ENCODE results near the gene WT1. TPM values are rescaled to one million over a fixed set of nuclear protein-coding genes. Genes with fewer than 3 reads are reported as not detected.
A peak's percentile ranks its signal among the peaks of the same experiment; 100 is the strongest.

The WT1 gene
- total and polyA plus RNA-seq, 2 of the 8 experiments (the other 6 are each of a cell fraction or from before 2014, with no cell fraction given): 0.05 to 0.17 TPM

GRCh38 chr11:32426819-32427615 lies 8.3 kb downstream of the WT1 start:
- POLR2A ChIA-PET (ENCODE audit: partially characterized antibody): interaction anchor here (1.4 to 4.6 kb wide), 2 partner anchors 10 to 12 kb away, joined by 3 to 17 read pairs; no protein-coding TSS in a partner anchor
- TF ChIP-seq POU5F1 (IDR thresholded peaks at IDR 0.05; ENCODE audit: low read depth, low read length): no peak
- TF ChIP-seq CEBPB (IDR thresholded peaks at IDR 0.05; ENCODE audit: low read depth, low read length): no peak
- TF ChIP-seq, protein P1, sequence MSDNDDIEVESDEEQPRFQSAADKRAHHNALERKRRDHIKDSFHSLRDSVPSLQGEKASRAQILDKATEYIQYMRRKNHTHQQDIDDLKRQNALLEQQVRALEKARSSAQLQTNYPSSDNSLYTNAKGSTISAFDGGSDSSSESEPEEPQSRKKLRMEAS (IDR thresholded peaks at IDR 0.05): no peak
- no peak for TF ChIP-seq SRF (IDR thresholded peaks at IDR 0.05; ENCODE audit: low read depth, low read length)

More at GRCh38 chr11:32426819-32427615, 8.3 kb downstream of the WT1 start:
- H3K4ac ChIP-seq (replicated peaks; ENCODE audit: insufficient read length, low read depth, low read length): no peak overlapping the region
- no peak overlapping the region for H3K56ac ChIP-seq (replicated peaks; ENCODE audit: insufficient read length, low read depth, low read length)
- H3K4me1 ChIP-seq (replicated peaks in 1 of 4; ENCODE audit: control insufficient read depth in 3 of 4, insufficient read depth in 4 of 4, low read length in 3 of 4): peaks cover 0 to 26% (median 11%) of the 10 kb centered on the region in 4 experiments; a peak in 6 of 7 replicates
- H3K23me2 ChIP-seq (ENCODE audit: low read depth, low read length): peaks cover 11% of the 10 kb centered on the region; the same call in 1 of the 2 replicates
- no peak overlapping the region for H2BK15ac ChIP-seq (ENCODE audit: low read length)
- H3K4me2 ChIP-seq (ENCODE audit: insufficient read depth in 1 of 2, low read depth in 2 of 2, low read length in 2 of 2): peak overlapping the region; percentile 70 to 82
- WGBS, 2 experiments (ENCODE audit: extremely low coverage in 1 of 2, insufficient coverage in 1 of 2, insufficient read length in 1 of 2, insufficient replicate concordance in 2 of 2, low coverage in 1 of 2, low lambda C conversion rate in 2 of 2, missing lambda C conversion rate in 1 of 2): 7% methylated on average over 27 of the region's 59 CpGs; no CpG with 5 or more reads in 1 of the 2 experiments
- no peak overlapping the region for H2AK5ac ChIP-seq (ENCODE audit: low read depth, low read length)
- no peak overlapping the region for H4K5ac ChIP-seq (ENCODE audit: insufficient read length, low read depth, low read length)
- FAIRE-seq (no peak), DNase-seq (ENCODE audit: low read depth in 1 of 2, low spot score in 2 of 2) (peak in 1 of 2 experiments; percentile 77)
- no peak overlapping the region for H3K18ac ChIP-seq (ENCODE audit: extremely low read depth, low read length)
- peaks cover 62 to 81% (median 75%) of the 10 kb centered on the region in 4 experiments for H3K27me3 ChIP-seq (replicated peaks in 1 of 4; ENCODE audit: control insufficient read depth in 3 of 4, extremely low read depth in 1 of 4, insufficient read depth in 3 of 4, low read length in 3 of 4)
- no peak overlapping the region for H3K27ac ChIP-seq (ENCODE audit: low read depth, low read length)
- peaks cover 5 to 22% of the 10 kb centered on the region in 2 experiments for H4K20me1 ChIP-seq (replicated peaks in 1 of 2; ENCODE audit: control insufficient read depth in 1 of 2, insufficient read depth in 2 of 2, low read length in 2 of 2)
- H2BK20ac ChIP-seq (ENCODE audit: low read length): no peak overlapping the region
- peak overlapping the region; percentile 27 to 57 (median 28) for H3K4me3 ChIP-seq (ENCODE audit: extremely low read depth in 1 of 4, insufficient read depth in 2 of 4, low read depth in 3 of 4, low read length in 4 of 4)
- H3K14ac ChIP-seq (ENCODE audit: insufficient read length): no peak overlapping the region
- H2AFZ ChIP-seq (ENCODE audit: low read length): no peak overlapping the region
- no peaks in the 10 kb centered on the region for H3K9me3 ChIP-seq (ENCODE audit: insufficient read depth in 2 of 2, low read depth in 1 of 2, low read length in 1 of 2)
- H2BK120ac ChIP-seq (replicated peaks; ENCODE audit: low read depth, low read length): no peak overlapping the region
- H2BK5ac ChIP-seq (ENCODE audit: low read depth, low read length): no peak overlapping the region
- H2BK12ac ChIP-seq (ENCODE audit: low read depth, low read length): no peak overlapping the region
- CTCF ChIA-PET (ENCODE audit: partially characterized antibody): interaction anchor here (0.9 to 2.3 kb wide), 9 partner anchors 8 to 287 kb away, joined by 3 to 11 read pairs (median 4); partner anchors contain the start of gene WT1
- H3K36me3 ChIP-seq (ENCODE audit: control insufficient read depth in 2 of 4, insufficient read depth in 4 of 4, low read length in 3 of 4): no peaks in the 10 kb centered on the region
- no peak overlapping the region for H4K91ac ChIP-seq (replicated peaks; ENCODE audit: insufficient read length, low read length)
- no peak overlapping the region; the same call in 1 of the 2 replicates for H4K8ac ChIP-seq (ENCODE audit: extremely low read depth, insufficient read depth, low read length)
- no peaks in the 10 kb centered on the region for H3K79me2 ChIP-seq (ENCODE audit: control insufficient read depth in 1 of 2, insufficient read depth in 2 of 2, low read length in 2 of 2)
- H3K23ac ChIP-seq (ENCODE audit: insufficient read length): no peak overlapping the region
- no peaks in the 10 kb centered on the region for H3K79me1 ChIP-seq (ENCODE audit: low read depth, low read length)
- no peak overlapping the region for H3K9ac ChIP-seq (replicated peaks in 1 of 4; ENCODE audit: extremely low read depth in 1 of 4, low read depth in 3 of 4, low read length in 3 of 4)

All from H1 (cell line).